HPDE6-E6E7 (cell line): ENCODE results near the gene ACIN1.

Experiments
- DNase-seq: peaks from one replicate; pipeline ENCODE4 v3.0.0; 2011; ENCODE audit warnings: missing footprints; ENCODE audit errors: extremely low spot score

The ACIN1 gene, protein sequence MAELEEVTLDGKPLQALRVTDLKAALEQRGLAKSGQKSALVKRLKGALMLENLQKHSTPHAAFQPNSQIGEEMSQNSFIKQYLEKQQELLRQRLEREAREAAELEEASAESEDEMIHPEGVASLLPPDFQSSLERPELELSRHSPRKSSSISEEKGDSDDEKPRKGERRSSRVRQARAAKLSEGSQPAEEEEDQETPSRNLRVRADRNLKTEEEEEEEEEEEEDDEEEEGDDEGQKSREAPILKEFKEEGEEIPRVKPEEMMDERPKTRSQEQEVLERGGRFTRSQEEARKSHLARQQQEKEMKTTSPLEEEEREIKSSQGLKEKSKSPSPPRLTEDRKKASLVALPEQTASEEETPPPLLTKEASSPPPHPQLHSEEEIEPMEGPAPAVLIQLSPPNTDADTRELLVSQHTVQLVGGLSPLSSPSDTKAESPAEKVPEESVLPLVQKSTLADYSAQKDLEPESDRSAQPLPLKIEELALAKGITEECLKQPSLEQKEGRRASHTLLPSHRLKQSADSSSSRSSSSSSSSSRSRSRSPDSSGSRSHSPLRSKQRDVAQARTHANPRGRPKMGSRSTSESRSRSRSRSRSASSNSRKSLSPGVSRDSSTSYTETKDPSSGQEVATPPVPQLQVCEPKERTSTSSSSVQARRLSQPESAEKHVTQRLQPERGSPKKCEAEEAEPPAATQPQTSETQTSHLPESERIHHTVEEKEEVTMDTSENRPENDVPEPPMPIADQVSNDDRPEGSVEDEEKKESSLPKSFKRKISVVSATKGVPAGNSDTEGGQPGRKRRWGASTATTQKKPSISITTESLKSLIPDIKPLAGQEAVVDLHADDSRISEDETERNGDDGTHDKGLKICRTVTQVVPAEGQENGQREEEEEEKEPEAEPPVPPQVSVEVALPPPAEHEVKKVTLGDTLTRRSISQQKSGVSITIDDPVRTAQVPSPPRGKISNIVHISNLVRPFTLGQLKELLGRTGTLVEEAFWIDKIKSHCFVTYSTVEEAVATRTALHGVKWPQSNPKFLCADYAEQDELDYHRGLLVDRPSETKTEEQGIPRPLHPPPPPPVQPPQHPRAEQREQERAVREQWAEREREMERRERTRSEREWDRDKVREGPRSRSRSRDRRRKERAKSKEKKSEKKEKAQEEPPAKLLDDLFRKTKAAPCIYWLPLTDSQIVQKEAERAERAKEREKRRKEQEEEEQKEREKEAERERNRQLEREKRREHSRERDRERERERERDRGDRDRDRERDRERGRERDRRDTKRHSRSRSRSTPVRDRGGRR

DNA sequence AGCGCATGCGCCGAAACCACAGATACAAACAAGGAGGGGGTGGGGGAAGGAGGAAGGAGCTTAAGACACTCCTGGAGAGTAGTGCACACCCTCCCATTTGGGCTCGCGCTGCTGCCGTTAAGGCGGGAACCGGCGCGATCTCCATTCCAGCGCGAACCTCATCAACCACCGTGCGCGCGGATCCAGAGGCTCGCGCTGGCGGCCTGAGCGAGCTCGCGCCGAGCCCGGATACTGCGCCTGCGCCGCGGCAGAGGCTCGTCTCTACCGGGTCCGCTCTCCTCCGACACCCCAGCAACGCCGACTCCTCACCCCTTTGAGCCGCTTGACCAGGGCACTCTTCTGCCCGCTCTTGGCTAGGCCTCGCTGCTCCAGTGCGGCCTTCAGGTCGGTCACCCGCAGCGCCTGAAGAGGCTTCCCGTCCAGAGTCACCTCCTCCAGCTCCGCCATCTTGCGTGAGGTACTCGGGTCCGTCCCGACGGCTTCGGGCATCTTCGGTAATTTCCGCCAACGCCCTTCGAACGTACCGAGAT is at the start of gene ACIN1:
Gene ACIN1 (minus strand): TSS at position 471 of the 530 bp plus-strand sequence. CDS start 24 bp downstream, at position 447.
- peak; percentile 72 for DNase-seq

DNA sequence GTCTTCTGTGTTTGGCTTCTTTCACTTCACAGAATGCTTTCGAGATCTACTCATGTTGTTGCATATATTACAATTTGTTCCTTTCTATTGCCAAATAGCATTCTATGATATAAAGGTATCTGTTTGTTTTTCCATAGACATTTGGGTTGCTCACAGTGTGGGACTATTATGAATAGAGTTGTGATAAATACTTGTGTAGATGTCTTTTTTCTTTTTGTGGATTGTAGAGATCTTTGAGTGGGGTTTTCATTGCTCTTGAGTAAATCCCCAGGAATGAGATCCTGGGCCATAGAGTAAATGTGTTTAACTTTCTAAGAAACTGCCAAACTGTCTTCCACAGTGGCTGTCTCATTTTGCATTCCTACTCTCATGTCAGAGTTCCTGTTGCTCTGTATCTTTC is 49.0 kb upstream of the ACIN1 start:
- DNase-seq, result no peak

DNA sequence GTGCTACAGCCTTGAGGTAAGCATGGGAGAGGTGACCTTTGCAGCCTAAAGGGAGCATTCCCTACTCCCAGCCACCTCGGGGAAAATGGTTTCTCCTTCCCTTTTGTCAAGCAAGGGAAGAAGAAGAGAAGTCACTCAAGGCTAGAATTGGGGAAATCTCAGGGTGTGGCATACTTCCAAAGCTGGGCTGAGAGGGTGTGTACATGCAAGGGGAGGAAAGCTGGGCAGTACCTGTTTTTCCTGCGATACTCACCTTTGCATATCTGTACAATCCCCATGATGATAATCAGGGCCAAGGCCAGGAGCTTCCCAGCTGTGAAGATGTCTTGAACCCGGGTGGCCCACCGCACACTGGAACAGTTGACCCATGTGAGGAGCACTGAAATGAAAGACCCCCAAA is 47.9 kb upstream of the ACIN1 start:
- no peak for DNase-seq

DNA sequence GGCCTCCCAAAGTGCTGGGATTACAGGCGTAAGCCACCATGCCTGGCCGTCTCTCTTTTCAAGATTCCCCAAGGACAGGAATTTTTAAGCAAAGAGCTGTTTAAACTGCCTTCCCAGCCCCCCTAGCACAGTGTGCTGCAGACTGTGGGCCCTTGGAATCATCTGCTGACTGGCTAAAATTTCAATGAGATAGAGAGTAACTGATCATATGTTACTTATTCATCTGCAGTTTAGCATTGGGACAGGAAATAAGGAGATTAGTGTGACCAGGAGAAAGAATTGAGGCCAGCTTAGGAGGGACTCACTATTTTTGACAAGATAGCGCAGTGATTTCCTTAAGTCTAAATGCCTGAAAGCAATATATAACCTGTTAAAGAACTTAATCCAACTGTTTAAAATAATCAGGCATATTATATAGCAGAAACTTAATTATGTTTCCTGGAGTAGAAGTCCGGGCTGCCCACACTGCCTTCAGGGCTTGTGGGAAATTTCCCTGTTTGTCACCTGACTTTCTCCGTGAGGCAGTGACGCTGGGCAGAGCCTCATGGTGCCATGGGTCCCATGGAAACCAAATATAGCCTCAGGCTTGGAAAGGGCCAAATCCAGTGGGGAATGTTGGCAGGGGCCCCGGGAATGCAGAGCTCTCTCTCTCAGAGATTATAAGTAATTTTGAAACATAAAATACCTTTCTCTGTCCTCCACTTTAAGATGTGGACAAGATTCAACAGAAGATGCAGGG is 46.9 kb upstream of the ACIN1 start:
- DNase-seq, result no peak

DNA sequence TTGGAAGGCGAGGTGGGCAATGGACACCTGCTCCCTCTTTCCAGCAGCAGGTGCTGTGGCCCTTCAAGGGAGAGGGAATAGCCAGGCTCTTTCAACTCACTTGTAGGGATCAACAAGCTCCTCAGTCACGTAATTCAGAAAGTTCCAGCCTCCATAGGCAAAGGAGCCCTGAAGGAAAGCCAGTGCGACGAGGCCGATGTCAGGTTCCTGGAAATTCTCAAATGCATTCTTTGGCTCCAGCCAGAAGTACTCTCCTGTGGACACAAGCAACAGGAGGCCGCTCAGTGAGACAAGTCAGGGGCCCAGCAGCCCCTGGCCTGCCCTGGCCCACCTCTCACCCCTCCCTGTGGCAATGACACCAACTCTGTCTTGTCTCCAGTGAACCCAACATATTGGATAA is 45.4 kb upstream of the ACIN1 start:
- no peak for DNase-seq

DNA sequence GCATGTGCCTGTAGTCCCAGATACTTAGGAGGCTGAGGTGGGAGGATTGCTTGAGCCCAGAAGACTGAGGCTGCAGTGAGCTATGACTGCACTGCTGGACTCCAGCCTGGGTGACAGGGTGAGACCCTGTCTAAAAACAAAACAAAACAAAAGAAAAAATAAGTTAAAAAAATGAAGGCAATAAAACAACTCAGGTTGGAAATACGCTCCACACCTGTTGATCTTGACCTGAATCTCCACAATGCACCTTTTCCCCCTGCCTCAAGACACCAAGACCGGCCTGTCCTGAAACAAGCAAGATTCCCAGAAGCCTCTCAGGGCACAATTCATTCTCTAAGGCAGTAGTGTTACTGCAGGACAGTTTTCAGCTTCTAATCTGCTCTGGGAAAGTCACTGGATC is 44.9 kb upstream of the ACIN1 start:
- no peak for DNase-seq

DNA sequence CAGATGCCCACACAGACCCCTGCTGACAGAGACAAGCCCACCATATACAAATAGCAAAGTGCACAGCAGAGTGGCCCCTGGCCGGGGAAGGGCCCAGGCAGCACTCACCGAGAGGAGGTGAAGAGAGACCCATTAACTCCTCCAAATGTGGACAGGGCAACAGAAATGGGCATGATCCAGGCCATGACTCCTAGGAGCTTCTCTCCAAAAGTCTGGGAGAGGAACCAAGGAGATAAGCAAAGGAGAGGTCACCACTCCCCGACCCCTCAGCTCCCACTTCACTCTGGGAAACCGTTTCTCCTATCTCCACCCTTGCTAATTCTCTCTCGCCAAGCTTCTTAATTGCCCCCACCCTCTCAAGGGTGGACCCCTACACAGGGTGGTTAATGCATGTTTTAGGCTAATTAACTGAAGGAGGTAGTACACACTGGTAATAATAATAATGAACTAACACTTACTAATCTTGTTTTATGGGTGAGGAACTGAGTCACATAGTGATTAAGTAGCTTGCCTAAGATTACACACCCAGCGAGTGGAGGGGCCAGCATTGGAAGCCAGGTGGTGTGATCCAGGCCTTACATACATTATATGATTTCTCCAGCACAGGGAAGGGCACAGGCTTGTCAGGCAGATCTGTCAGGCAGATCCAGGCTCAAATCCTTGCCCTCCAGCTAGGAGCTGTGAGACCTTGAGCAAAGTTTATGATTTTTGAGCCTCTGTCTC is 43.0 kb upstream of the ACIN1 start:
- peak; percentile 65 for DNase-seq

DNA sequence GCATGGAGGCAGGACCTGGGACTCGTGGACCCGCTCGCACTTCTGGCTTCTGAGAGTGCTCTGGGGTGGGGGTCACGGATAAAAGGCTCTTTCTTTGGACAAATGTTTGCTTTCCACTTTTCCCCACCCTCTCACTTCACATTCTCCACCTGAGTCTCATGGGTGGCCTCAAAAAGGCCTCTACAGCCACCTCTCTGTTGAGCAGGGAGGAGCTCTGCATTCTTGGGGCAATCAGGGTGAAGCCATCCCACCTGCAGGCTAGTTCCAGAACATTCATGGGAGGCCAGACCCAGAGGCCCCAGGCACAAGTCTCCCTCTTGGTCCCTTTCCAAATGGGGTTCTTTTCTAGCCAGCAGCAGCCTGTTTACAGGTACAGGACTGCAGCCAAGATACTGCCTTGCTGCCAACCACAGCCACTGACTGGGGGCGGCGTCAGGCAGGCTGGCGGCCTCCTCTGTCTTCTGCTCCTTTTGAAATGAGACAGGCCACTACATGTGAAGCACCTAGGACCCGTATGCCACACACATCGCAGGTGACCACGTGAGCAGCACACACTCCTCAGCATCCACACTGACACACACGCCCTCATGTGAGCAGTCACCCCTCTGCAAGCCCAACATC is 42.4 kb upstream of the ACIN1 start:
- DNase-seq, result peak; percentile 33

DNA sequence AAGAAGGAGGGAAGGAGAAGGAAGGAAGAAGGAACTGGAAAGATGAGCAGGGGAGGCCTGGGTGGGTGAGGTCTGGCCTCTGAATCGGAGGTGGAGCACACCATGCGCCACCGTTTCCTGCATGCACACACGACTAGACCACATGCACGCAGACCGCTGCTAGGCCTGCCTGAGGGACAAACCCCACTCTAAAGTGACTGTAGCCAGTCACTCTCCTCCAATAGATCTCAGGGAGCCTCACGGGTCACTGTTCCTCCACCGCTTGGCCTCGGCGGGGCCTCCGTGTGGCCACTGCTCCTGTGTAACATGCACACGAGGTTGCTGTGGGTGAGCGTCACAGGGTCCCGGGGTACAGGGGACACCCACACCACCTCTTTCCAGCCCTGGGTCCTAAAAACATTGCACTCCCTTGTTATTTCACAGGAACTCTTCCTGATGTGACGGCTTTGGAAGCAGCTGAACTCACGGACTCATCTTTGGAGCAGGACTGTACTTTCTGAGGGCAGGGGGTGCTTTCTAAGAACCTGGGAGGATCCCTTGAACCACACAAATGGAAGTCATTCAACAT is 41.7 kb upstream of the ACIN1 start:
- DNase-seq, result no peak

DNA sequence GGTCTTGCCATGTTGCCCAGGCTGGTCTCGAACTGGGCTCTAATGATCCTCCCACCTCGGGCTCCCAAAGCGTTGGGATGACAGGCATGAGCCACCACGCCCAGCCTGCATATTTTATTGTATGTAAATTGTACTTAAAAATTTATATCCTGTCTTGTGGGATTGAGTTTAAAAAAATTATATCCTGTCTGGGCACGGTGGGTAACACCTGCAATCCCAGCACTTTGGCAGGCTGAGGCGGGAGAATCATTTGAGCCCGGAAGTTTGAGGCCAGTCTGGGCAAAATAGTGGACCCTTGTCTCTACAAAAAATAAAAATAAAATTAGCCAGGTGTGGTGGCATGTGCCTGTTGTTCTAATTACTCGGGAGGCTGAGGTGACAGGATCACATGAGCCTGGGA is 38.0 kb upstream of the ACIN1 start:
- no peak for DNase-seq

DNA sequence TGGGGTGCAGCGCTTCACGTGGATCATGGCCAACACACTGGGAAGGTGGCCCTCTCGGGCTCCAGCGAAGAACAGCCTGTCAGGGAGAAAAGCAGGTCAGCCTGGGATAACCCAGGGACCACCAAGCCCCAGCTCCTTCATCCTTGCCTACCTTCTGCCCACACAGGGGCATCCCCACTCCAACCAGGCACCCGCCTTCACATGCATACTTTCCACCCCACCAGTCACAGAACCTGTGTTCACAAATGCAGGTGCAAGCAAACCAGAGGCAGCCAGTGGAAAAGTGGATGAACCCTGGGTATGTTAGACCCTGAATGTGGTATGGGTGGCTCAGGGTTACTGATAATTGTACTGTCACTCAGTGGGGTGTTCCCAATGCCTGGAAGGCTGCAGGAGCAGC is 36.5 kb upstream of the ACIN1 start:
- no peak for DNase-seq

DNA sequence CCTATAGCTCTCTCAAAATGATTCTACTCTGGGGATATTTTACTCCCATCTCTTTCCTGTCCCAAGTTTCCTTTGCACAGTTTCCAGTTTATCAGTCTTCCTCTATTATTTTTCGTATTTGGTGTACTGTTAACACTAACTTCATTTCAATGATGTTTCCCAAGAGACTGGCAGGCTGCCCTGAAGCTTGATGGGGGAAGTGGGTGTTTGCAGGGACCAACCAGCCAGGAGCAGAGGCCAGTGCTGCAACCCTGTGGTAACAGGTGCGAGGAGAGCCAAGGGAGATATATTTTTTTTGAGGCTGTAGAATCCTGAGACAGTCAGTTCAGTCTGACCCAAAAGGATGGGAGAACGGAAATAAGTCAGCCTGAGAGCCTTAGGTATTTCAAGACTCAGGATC is 35.9 kb upstream of the ACIN1 start:
- no peak for DNase-seq

DNA sequence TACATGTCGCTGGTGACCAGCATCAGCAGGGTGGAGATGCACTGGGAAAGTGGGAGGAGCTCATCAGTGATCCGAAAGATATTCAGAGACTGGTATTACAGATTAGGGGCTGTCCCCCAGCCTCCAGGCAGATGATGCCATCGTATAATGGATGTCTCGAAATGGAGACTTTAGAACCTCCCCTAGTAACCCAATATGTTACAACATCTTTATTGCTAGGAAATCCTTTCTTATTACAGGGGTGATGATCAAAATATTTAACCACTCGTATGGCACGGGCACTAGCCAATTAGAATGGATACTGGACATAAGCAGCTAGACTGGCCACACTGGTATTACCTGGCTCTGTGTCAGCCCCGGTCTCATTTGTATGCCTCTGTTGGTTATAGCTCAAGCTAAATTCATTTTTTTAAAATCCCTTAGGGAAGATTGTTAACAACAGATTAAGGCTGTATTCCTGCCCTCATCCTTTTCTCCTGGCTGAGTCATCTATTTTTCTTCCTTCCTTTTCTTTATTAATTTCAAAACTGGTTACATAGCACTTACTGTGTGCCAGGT is 34.9 kb upstream of the ACIN1 start:
- DNase-seq, result no peak

DNA sequence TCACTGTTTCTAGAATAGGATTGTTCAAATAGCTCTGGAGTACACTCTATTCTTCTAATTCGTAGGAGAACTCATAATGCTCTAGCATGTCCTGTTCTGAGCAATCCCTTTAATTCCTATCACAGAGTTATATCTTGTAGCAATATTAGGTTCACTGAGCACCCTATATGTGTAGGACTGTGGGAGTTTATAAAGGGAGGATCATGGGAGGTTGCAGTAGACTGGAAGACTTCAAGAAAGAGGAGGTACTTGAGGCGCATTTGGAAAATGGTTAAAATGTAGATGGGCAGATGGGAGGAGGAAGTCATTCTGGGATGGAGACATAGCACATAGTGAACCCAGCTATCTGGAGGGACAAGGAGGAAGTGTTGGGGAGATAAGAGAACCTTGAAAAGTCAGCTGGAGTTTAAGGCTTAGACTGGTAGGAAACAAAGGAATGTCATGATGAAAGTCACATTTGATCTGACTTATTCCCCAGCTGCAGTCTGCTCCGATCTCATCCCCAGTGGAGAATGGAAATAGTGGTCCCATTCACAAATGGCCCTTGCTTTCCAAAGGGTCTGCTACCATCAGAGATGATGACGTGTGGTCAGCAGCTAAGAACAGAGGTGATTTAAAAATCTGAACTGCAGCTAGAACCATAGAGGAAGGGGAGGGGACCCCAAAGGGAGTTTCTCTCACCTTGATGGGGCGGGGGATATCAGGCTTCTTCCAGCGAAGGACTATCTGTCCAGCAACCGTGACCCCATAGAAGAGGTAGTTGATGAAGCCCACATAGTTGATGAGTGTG is 34.2 kb upstream of the ACIN1 start:
- no peak for DNase-seq

DNA sequence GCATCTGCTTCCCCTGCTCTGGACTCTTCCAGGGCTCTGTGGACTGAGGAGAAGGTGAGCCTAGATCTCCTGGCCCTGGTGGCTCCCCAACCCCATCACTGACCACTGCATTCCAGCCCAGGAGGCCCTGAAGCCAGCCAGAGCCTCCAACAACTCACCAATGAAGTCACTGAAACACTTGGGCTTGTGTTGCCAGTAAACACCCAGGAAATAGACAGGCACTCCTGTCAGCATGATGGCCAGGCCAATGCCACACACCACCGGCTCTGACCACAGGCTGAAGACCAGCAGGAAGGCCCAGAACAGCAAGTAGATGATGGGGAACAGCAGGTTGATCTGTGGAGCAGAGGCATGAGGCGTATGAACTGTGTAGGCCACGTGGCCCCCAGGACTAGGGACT is 32.9 kb upstream of the ACIN1 start:
- DNase-seq, result no peak

DNA sequence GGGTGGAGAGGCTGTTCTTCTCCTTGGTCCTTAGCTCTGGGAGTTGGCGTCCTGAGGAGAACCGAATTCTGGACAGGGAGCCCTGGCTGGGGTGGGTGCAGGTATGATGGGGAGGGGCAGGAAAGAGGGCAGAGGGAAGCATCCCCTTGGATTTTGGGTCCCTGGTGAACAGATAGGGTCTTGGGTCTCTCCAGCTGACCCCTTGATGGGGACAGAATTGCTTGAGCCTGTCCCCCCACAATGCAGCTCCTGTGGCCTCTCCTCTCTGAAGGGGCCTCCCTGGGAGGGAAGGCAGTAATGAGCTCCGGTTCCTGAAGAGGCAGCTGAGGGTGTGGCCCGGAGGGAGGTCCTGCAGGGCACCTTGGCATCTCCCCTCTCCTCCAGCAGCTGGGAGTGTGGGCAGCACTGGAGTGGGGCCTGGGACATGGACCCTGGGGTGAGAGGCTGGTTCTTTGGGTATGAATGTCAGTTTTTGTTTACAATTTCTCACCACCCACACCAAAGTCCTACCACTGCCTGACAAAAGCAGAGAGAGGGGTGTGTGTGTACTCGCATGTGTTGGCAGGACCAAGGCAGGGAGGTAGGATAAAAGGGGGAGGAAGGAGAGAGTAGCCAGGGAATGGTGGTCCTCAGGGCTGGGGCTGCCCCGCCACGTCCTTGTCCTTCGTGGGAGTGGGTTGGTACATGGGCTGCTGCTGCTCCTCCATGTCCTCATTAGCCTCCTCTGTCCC is 31.8 kb upstream of the ACIN1 start:
- no peak for DNase-seq

DNA sequence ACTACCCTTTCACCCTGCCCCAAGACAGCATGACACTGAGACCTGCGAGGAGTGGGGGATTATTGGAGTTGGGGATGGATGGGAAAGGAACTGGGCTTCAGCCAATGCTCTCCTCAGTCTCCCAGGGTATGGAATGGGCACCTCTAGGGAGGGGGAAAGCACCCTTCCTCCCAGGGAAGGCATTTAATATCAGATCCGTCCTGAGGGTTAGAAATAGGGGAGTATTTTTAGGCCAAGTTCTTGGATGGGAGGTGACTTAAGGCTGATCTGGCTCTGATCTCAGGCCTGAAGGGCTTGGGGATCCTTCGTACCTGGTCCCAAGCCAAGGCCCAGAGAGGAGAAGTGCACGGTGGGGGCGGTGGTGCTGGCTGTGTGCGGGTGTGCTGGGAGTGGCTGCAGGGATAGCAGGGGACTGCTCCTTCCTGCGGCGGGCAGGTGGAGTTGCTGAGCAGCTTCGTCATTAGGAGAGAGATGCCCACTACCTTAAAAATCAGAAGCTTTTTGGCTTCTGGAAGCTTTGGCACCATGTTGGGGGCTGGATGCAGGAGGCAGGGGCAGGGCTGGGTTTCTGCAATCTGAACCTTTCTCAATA is 31.1 kb upstream of the ACIN1 start:
- no peak for DNase-seq
